ENCODE results near the gene EPDR1.

Gene EPDR1

DNA sequence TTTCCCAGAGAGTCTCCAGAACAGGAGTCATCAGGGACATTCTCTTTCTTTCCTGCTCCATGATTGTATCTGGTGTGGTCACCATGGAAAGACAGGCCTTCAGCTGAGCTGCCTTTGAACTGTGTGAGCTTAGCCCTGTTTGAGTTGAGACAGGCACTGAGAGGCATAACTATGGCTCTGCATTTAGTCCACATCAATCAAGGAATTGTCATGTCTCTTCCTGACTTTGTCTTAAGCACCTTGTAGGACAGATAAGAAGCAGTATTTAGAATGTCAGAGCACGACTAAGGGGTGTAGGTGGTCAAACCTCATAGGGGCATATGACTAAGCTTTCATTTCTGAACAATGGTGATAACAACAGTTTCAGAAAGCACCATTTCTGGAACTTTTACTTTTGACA, 53.5 kb downstream of the EPDR1 start:
- DNase-seq (ENCODE audit: insufficient read length, low spot score) (no peak), FAIRE-seq (no peak)

DNA sequence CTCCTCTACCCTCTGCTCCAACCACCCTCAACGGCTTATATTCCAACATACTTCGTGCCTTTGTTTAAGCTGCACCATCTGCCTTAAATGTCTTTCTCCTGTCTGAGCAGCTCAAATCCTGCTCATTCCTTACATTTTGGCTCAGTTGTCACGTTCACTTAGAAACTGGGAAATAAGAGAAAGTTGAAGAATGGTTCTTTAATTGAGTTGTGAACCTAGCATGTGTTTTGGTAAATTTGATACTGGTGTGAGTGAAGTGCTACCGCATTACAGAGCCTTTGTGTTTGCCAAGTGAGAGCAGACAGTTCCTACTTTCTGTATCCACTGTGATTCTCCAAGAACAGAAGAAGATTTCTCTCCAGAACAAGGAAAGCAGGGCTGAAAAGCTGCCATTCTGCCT, 54.3 kb downstream of the EPDR1 start:
- FAIRE-seq (no peak), DNase-seq (ENCODE audit: insufficient read length, low spot score) (no peak)

DNA sequence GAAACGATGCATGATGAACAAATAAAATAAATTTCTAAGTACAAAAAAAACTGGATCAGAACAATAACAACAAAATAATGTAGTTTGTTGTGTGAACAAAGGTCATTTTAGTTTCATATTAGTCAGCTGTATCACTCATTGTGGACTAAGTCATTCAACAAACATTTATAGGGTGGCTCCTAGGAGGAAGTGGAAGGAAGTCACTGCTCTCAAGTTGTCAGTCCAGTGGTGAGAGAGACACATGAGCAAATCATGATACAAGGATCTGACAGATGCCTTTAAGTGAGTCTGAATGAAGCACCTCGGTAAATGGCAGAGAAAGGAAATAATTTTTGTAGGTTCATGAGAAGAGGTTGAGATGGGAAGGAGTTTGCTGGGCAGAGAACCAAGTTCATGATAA, 56.8 kb downstream of the EPDR1 start:
- FAIRE-seq (no peak), DNase-seq (ENCODE audit: insufficient read length, low spot score) (no peak)

DNA sequence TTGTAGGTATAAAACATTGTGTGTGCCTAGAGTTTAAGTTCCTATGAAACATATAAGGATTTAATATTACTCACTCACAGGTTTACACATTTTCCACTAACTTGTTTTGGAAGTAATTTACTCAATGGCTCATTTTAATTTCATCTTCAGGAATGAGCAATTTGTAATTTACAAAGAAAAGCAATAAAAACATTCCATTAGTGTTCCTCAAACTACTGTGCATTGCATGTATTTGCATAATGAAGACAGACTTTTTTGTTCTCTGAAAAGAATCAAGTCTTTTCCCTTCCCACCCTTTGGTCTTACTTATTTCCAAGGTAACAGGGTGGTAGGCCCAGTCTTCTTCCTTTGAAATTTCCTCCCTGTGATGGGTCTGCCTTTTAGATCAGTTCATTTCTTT, 61.2 kb downstream of the EPDR1 start:
- FAIRE-seq: no peak
- no peak for DNase-seq (ENCODE audit: insufficient read length, low spot score)

DNA sequence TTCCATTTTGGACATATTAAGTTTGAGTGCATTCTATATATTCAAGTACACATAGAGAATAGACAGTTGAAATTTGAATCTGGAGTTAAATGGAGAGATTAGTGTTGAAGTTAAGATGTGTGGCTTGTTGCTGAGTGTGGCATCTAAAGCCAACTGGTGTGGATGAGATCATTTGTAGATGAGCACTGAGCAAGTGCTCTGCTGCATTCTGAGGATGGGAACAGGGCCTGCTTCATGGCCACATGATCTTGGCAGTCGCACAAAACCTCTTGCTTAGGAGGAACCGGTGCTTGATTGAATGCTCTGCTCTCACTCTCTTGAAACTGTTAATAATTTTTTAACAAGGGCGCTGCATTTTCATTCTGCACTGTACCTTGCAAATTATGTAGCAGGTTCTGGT, 62.0 kb downstream of the EPDR1 start:
- FAIRE-seq (no peak), DNase-seq (ENCODE audit: insufficient read length, low spot score) (no peak)

DNA sequence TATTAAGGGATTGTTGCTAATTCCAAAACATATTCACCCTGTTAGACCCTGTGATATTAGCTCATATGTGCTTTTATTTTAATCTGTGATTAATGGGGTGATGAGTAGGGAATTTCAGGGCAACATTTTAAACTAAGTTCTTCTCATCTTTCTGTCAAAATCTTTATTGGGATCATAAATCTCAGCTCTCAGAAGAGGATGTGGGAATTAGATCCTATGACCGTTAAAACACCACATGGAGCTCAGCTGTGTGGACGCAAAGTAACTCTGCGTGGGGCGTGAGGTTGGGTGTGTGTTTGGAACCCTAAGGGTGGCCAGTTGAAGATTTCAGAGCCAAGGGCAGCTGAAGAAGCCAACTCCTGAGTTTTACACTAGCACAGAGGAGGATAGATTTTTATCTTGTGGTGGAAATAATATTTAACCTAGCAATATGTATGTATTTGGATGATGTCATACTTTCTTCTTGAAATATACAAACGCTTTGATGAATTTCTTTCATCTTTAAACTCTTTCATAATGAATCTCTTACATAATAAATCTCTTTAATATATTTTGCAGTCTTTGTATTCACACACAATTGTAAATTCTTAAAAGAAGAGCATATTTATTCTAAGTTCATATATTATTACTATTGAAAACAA, 64.4 kb downstream of the EPDR1 start:
- no peak for FAIRE-seq

DNA sequence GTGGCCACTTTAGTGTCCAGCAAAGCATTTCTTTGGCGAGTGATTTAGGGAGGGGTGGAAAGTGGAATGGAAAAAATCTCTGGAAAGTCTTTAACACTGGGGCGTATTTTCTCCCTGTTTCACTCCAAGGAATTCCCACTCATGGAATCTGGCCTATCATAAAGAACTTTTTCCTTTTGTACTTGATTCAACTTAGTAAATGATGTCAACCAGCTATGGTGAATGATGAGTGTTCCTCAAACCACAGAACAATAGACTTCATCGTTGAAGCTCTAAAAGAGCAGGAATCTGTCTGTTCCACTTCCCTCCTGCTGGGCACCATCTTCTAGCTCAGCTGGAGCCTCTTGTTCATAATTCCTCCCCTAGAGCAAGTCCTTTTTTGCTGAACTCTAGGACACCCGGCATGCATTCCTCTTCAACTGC, 66.5 kb downstream of the EPDR1 start:
- no peak for DNase-seq (ENCODE audit: insufficient read length, low spot score)
- FAIRE-seq: no peak

More for the DNA sequence above, 64.4 kb downstream of the EPDR1 start:
- no peak for DNase-seq (ENCODE audit: insufficient read length, low spot score)

DNA sequence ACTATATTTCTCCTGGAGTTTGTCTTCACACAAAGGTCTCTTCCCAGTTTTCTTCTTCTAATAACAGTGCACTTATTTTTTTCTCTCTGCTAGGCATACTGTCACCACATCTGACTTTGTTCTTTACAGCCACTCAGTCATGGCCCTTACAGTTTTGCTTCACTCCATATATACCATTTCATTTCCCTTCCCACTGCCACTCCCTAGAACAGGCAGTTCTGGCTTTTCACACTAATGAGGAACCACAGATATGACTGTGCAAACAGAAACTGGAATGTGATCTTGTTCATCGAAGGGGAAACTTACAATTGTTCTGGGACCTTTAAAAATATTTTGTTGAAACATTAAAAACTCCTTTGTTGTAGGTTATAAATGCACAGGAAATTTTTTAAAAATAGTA, 67.3 kb downstream of the EPDR1 start:
- DNase-seq (ENCODE audit: insufficient read length, low spot score) (no peak), FAIRE-seq (no peak)

DNA sequence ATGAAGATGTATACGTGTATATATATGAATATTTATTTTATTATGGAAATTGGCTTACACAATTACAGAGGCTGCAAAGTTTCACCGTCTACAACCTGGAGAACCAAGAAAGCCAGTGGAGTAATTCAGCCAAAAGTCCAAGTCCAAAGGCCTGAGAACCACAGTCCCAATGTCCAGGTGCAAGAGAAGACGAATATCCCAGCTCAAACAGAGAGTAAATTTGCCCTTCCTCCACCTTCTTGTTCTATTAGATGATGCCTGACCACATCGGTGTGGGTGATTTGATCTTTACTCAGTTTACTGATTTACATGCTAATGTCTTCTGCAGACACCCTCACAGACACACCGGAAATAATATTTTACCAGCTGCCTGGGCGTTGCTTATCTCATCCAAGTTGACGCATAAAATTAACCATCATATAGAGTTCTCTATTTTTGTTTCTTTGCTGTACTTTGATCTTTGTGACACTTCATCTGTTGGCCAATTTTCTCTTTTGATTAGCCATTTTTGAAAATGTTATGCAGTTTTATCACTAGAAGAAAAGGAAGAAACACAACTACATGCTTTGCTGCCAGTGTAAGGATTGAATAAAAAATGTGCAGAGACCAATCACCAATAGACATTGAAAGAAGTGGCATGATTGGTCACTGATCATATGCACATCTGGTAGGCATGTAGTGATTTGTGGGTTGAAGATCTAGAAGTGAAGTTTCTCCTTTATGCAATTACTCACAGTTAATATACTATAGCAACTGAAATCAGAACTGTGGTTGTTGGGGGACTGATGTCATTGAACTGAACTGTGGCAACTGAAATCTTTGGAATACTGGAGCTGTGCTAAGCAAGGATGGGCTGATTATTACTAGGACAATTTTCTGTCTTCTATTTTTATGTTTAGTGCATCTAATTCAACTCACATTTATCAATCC, 68.5 kb downstream of the EPDR1 start:
- DNase-seq (ENCODE audit: insufficient read length, low spot score): no peak
- FAIRE-seq: no peak

DNA sequence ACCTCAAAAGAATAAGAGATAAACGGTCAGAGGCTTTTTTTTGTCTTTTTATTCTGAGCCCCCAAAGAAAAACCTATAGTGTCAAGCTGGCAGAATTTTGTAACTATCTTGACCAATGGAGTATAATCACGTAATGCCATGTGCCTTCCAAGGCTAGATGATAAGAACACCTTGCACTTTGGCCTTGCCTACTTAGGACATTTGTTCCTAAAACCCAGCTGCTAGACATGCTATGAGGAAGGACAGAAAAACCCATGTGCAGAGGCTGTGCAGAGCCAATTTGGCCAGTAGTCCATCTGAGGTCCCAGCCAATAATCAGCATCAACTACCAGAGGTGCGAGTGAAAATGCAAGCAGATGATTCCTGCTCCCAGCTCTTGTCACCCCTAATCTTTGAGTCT, 69.9 kb downstream of the EPDR1 start:
- FAIRE-seq (no peak), DNase-seq (ENCODE audit: insufficient read length, low spot score) (no peak)

DNA sequence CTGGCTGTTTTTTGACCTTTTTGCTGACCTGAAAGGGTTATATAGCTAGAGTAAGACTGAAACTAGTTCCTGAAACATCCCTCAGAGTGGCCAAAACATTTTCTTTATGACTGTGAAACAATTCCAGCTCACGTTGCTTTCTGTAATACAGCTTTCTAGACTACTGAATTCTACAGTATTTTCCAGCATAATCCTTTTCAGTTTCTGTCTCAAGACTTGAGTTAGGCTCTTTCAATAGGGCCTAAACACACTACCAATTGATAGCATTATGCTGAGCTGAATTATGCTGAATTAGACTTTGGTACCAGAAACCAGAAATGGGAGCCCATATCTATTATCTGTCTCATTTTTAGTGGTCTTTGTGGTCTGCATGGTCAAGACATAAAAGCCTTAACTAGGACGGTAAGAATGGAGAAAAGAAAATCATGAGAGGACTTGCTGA, 72.6 kb downstream of the EPDR1 start:
- FAIRE-seq: no peak
- DNase-seq (ENCODE audit: insufficient read length, low spot score): no peak

DNA sequence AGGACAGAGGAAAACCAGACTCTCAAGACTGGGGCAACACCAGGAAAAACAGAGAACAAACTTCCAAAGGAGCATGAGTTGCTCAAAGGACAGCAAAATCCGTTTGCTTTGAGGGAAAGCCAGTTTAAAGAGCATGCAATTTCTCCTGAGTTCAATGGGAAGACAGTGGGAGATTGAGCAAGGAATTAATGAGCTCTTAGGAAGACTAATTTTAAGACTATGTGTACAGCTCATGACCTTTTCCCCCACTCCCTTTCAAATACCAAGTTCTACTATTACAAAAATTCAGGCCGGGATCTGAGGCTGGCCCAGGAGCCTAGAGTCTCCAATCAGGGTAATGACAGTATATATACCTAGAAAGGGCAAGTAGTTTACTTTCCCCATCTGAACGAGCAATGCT, 79.2 kb downstream of the EPDR1 start:
- FAIRE-seq (no peak), DNase-seq (ENCODE audit: insufficient read length, low spot score) (no peak)

DNA sequence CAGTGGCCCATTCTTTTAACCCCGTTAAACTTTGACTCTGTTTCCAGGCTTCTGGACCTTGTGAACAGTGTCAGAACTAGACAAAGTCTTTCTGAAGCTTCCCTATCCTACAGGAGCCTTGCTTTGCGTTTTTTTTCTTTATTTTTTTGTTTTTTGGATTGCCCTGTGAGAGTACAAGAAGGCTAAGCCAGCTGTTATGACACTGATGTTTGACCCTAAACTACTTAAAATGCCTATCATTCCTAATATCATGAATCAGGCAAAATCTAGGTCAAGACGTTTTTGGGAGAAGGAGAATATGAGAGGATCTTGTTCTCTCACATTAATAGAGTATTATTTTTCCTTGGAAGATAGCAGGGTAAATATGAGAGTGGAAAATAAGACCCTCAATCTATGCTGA, 79.8 kb downstream of the EPDR1 start:
- FAIRE-seq (no peak), DNase-seq (ENCODE audit: insufficient read length, low spot score) (no peak)
